GM12878 (cell line): ENCODE data around the gene GOLGA8B.

ENCODE experiments used
- BCLAF1 ChIP-seq: fragments of 450-650 bp; IDR thresholded peaks from 2 replicates; pipeline ENCODE4 v1.6.1; 2017; ENCODE audit warnings: antibody characterized with exemption, mild to moderate bottlenecking, moderate library complexity
- CHD4 ChIP-seq: fragments of 200-600 bp; sonication (generic); IDR thresholded peaks from 2 replicates; pipeline ENCODE4 v1.6.1; 2016; ENCODE audit warnings: mild to moderate bottlenecking
- CTCF ChIP-seq, 3 experiments: IDR thresholded peaks in 2 of 3; conservative IDR thresholded peaks in 1 of 3; 2 replicates each; pipeline ENCODE4 v1.5.1; 2011; ENCODE audit warnings: low read depth in 3 of 3, low read length in 3 of 3, mild to moderate bottlenecking in 3 of 3, control low read depth in 2 of 3, moderate library complexity in 2 of 3, inconsistent platforms in 1 of 3, mixed read lengths in 1 of 3; ENCODE audit not compliant: control insufficient read depth in 2 of 3, insufficient read depth in 1 of 3; ENCODE audit errors: extremely low read depth in 1 of 3
- EP300 ChIP-seq, 2 experiments: fragments of 150-350 bp in 1 of 2; IDR thresholded peaks; 2 replicates each; pipeline ENCODE4 v1.6.1; 2011 to 2012; ENCODE audit warnings: low read depth in 2 of 2, low read length in 2 of 2, borderline replicate concordance in 1 of 2, improper control_type of control experiment in 1 of 2, inconsistent platforms in 1 of 2; ENCODE audit not compliant: control insufficient read depth in 1 of 2
- GABPA ChIP-seq: IDR thresholded peaks from 2 replicates; pipeline ENCODE4 v1.6.1; 2014; ENCODE audit warnings: antibody characterized with exemption, low read depth, mild to moderate bottlenecking, inconsistent platforms
- MAX ChIP-seq: IDR thresholded peaks from 2 replicates; pipeline ENCODE4 v1.6.1; 2012; ENCODE audit warnings: low read depth, low read length, improper control_type of control experiment
- SMAD5 ChIP-seq: IDR thresholded peaks from 2 replicates; pipeline ENCODE4 v1.6.1; 2016; ENCODE audit warnings: antibody characterized with exemption, low read depth
- SMC3 ChIP-seq: IDR thresholded peaks from 2 replicates; pipeline ENCODE4 v1.6.1; 2011; ENCODE audit warnings: low read length, improper control_type of control experiment, borderline replicate concordance
- TCF3 ChIP-seq: IDR thresholded peaks from 2 replicates; pipeline ENCODE4 v1.6.1; 2012; ENCODE audit warnings: low read depth, mild to moderate bottlenecking, low read length, borderline replicate concordance; ENCODE audit not compliant: insufficient read depth
- USF2 ChIP-seq: IDR thresholded peaks from 2 replicates; pipeline ENCODE4 v1.6.1; 2011; ENCODE audit warnings: low read depth, low read length, improper control_type of control experiment, borderline replicate concordance
- YY1 ChIP-seq: IDR thresholded peaks from 2 replicates; pipeline ENCODE4 v1.6.1; 2011; ENCODE audit warnings: low read depth, mild to moderate bottlenecking, low read length
- ZBTB40 ChIP-seq: fragments of 450-650 bp; IDR thresholded peaks from 2 replicates; pipeline ENCODE4 v1.6.1; 2016; ENCODE audit warnings: mild to moderate bottlenecking, moderate library complexity, borderline replicate concordance
- ZNF274 ChIP-seq: IDR thresholded peaks from one replicate; pipeline ENCODE4 v1.8.0; 2011; ENCODE audit not compliant: insufficient read length, insufficient read depth

GRCh38 chr15:34620142-34620541 is 36.7 kb upstream of the GOLGA8B start:
- TF ChIP-seq USF2 (no peak), MAX (no peak), CHD4 (no peak), TCF3 (no peak), ZNF274 (no peak), YY1 (no peak), ZBTB40 (no peak), SMAD5 (no peak), GABPA (no peak), CTCF (IDR thresholded peaks at IDR 0.05 in 2 of 3, conservative IDR thresholded peaks at IDR 0.05 in 1 of 3; ENCODE audit: control insufficient read depth in 2 of 3, extremely low read depth in 1 of 3, insufficient read depth in 1 of 3, low read depth in 3 of 3, low read length in 3 of 3) (no peak), SMC3 (no peak), BCLAF1 (no peak), EP300 (IDR thresholded peaks at IDR 0.05; ENCODE audit: borderline replicate concordance in 1 of 2, control insufficient read depth in 1 of 2, low read depth in 2 of 2, low read length in 2 of 2) (no peak)
